GM23338 (cell line): Measurements from ENCODE around the gene RAP1B. TPM values are rescaled to one million over a fixed set of nuclear protein-coding genes. Genes with fewer than 3 reads are reported as not detected.

Experiments used
- ATAC-seq: fragments of 200-7000 bp; cut with Tn5 transposase; 3 replicates; pipeline ENCODE4 v1.9.1; 2020
- DNase-seq: peaks from one replicate; pipeline ENCODE4 v3.0.0-alpha.2; 2015; ENCODE audit warnings: low spot score
- H2AFZ ChIP-seq: fragments of 200-600 bp; sonication (generic); 2 replicates; pipeline ENCODE4 v1.8.0; 2016; ENCODE audit warnings: antibody characterized with exemption, mild to moderate bottlenecking, moderate library complexity
- H3F3A ChIP-seq: fragments of 200-600 bp; sonication (generic); replicated peaks from 2 replicates; pipeline ENCODE4 v1.8.0; 2017; ENCODE audit warnings: antibody characterized with exemption, mixed run types, low read depth
- H3K27ac ChIP-seq: fragments of 200-600 bp; sonication (generic); 2 replicates; pipeline ENCODE4 v1.6.1; 2016; ENCODE audit warnings: low read depth
- H3K27me3 ChIP-seq: fragments of 200-600 bp; sonication (generic); 2 replicates; pipeline ENCODE4 v1.8.0; 2016; ENCODE audit warnings: mild to moderate bottlenecking, mixed run types, moderate library complexity; ENCODE audit not compliant: insufficient read depth
- H3K36me3 ChIP-seq: fragments of 200-600 bp; sonication (generic); 2 replicates; pipeline ENCODE4 v1.8.0; 2016; ENCODE audit warnings: mild to moderate bottlenecking; ENCODE audit not compliant: insufficient read depth
- H3K4me1 ChIP-seq: fragments of 200-600 bp; sonication (generic); 2 replicates; pipeline ENCODE4 v1.8.0; 2016; ENCODE audit warnings: mild to moderate bottlenecking, moderate library complexity; ENCODE audit not compliant: insufficient read depth
- H3K4me2 ChIP-seq: fragments of 200-600 bp; sonication (generic); 2 replicates; pipeline ENCODE4 v1.7.1; 2017; ENCODE audit warnings: mixed run types
- H3K4me3 ChIP-seq: fragments of 200-600 bp; sonication (generic); 2 replicates; pipeline ENCODE4 v1.6.1; 2016; ENCODE audit warnings: mixed run types
- H3K79me2 ChIP-seq: fragments of 200-600 bp; sonication (generic); replicated peaks from 2 replicates; pipeline ENCODE4 v1.8.0; 2017; ENCODE audit warnings: mild to moderate bottlenecking; ENCODE audit not compliant: insufficient read depth
- H3K9me2 ChIP-seq: fragments of 200-600 bp; sonication (generic); 2 replicates; pipeline ENCODE4 v1.8.0; 2017; ENCODE audit not compliant: insufficient read depth
- H4K20me1 ChIP-seq: fragments of 200-600 bp; sonication (generic); replicated peaks from 2 replicates; pipeline ENCODE4 v1.8.0; 2017; ENCODE audit warnings: mild to moderate bottlenecking; ENCODE audit not compliant: insufficient read depth
- H3K27ac Mint-ChIP-seq: 2 replicates; pipeline ENCODE4 v1.8.0; 2020; ENCODE audit warnings: inconsistent platforms, mild to moderate bottlenecking, moderate library complexity, mixed read lengths
- H3K27me3 Mint-ChIP-seq: 3 replicates; pipeline ENCODE4 v1.8.0; 2022; ENCODE audit warnings: low read depth, mild to moderate bottlenecking, moderate library complexity, mixed read lengths, inconsistent platforms; ENCODE audit not compliant: insufficient read depth, poor library complexity
- H3K36me3 Mint-ChIP-seq: 3 replicates; pipeline ENCODE4 v1.8.0; 2021; ENCODE audit warnings: low read depth, mild to moderate bottlenecking, inconsistent platforms, moderate library complexity, mixed read lengths
- H3K4me1 Mint-ChIP-seq: 3 replicates; pipeline ENCODE4 v1.8.0; 2020; ENCODE audit warnings: mild to moderate bottlenecking, inconsistent platforms, mixed read lengths
- H3K4me3 Mint-ChIP-seq: 3 replicates; pipeline ENCODE4 v1.8.0; 2021; ENCODE audit warnings: moderate library complexity, mild to moderate bottlenecking, inconsistent platforms, mixed read lengths
- H3K9me3 Mint-ChIP-seq: 3 replicates; pipeline ENCODE4 v1.8.0; 2020; ENCODE audit warnings: moderate library complexity, mild to moderate bottlenecking, inconsistent platforms, mixed read lengths
- CREB1 ChIP-seq: fragments of 250-450 bp; sonication (Bioruptor Pico); IDR thresholded peaks from 2 replicates; pipeline ENCODE4 v1.5.0; 2020; ENCODE audit warnings: low read depth, mild to moderate bottlenecking, moderate library complexity
- ETS1 ChIP-seq: IDR thresholded peaks from 2 replicates; pipeline ENCODE4 v1.6.1; 2016; ENCODE audit warnings: antibody characterized with exemption
- EZH2phosphoT487 ChIP-seq: fragments of 200-600 bp; sonication (generic); IDR thresholded peaks from one replicate; pipeline ENCODE4 v1.8.1; 2018; ENCODE audit warnings: antibody characterized with exemption; ENCODE audit not compliant: unreplicated experiment
- POLR2AphosphoS5 ChIP-seq: IDR thresholded peaks from 2 replicates; pipeline ENCODE4 v1.6.1; 2016; ENCODE audit warnings: antibody characterized with exemption, low read depth
- REST ChIP-seq: IDR thresholded peaks from one replicate; pipeline ENCODE4 v1.6.1; 2018; ENCODE audit warnings: antibody characterized with exemption; ENCODE audit not compliant: unreplicated experiment
- ZNF114 ChIP-seq: fragments of 250-450 bp; sonication (Bioruptor Pico); IDR thresholded peaks from 2 replicates; pipeline ENCODE4 v1.5.0; 2020; ENCODE audit warnings: mild to moderate bottlenecking, moderate library complexity
- ZNF462 ChIP-seq: fragments of 250-450 bp; sonication (Bioruptor Pico); IDR thresholded peaks from 2 replicates; pipeline ENCODE4 v1.5.0; 2020; ENCODE audit warnings: mild to moderate bottlenecking, moderate library complexity
- polyA plus RNA-seq: library from polyadenylated mRNA; unstranded; fragments of >200 nt; fragmentation: Nextera tagmentation; extraction: Ambion mirVana; gene quantifications from 2 replicates; pipeline ENCODE4 v1.2.1, GENCODE V29; 2016
- total RNA-seq: library from RNA; depleted of rRNA; stranded (reverse); fragments of >200 nt; shearing (Covaris generic); gene quantifications from 2 replicates; pipeline ENCODE4 v1.2.3, GENCODE V29; 2014
- TF ChIP-seq, protein P1 (sequence below), 2 experiments: fragments of 200-600 bp in 1 of 2; sonication (generic) in 1 of 2; conservative IDR thresholded peaks; 2 replicates each; pipeline versions ENCODE4 v1.5.1 to v1.6.1; 2016 to 2017; ENCODE audit warnings: antibody characterized with exemption in 2 of 2, low read depth in 2 of 2, mild to moderate bottlenecking in 2 of 2, moderate library complexity in 1 of 2

Gene RAP1B
- total and polyA plus RNA-seq, 2 experiments from 2014 or later = 90.6 to 128 TPM

- H3K27me3 ChIP-seq = no peaks in the 10 kb centered on the region
- H3K4me3 ChIP-seq = peak overlapping the region; percentile 83
- Mint-ChIP-seq H3K4me1 (peaks cover 45% of the 10 kb centered on the region), H3K9me3 (no peaks in the 10 kb centered on the region; the same call in 2 of the 3 replicates), H3K4me3 (peak overlapping the region; percentile 78), H3K36me3 (peaks cover 10% of the 10 kb centered on the region; the same call in 2 of the 3 replicates), H3K27ac (peak overlapping the region; percentile 86; the same call in 1 of the 2 replicates), H3K27me3 (peaks cover 6% of the 10 kb centered on the region)
- peaks cover 49% of the 10 kb centered on the region for H3K4me1 ChIP-seq
- H2AFZ ChIP-seq = no peak overlapping the region
- ATAC-seq = no peak
- H3K79me2 ChIP-seq = peaks cover 59% of the 10 kb centered on the region
- DNase-seq = no peak
- TF ChIP-seq ZNF462 (CRISPR knock-in tag) = no peak
- TF ChIP-seq, protein P1, sequence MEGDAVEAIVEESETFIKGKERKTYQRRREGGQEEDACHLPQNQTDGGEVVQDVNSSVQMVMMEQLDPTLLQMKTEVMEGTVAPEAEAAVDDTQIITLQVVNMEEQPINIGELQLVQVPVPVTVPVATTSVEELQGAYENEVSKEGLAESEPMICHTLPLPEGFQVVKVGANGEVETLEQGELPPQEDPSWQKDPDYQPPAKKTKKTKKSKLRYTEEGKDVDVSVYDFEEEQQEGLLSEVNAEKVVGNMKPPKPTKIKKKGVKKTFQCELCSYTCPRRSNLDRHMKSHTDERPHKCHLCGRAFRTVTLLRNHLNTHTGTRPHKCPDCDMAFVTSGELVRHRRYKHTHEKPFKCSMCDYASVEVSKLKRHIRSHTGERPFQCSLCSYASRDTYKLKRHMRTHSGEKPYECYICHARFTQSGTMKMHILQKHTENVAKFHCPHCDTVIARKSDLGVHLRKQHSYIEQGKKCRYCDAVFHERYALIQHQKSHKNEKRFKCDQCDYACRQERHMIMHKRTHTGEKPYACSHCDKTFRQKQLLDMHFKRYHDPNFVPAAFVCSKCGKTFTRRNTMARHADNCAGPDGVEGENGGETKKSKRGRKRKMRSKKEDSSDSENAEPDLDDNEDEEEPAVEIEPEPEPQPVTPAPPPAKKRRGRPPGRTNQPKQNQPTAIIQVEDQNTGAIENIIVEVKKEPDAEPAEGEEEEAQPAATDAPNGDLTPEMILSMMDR (conservative IDR thresholded peaks at IDR 0.05; ENCODE audit: low read depth in 2 of 2) = no peak
- TF ChIP-seq EZH2phosphoT487 = no peak
- no peak for TF ChIP-seq ETS1
- TF ChIP-seq POLR2AphosphoS5 = no peak
- no peak for TF ChIP-seq ZNF114
- no peak for TF ChIP-seq CREB1 (CRISPR knock-in tag)
- no peak for TF ChIP-seq REST
- H3K27ac ChIP-seq = no peak overlapping the region
- H3K36me3 ChIP-seq = no peaks in the 10 kb centered on the region
- H3F3A ChIP-seq = 0 out of 2 replicates have a peak, but pooled peaks cover 4% of the 10 kb centered on the region
- no peaks in the 10 kb centered on the region for H3K9me2 ChIP-seq
- peak overlapping the region; percentile 96 for H3K4me2 ChIP-seq
- H4K20me1 ChIP-seq = peaks cover 45% of the 10 kb centered on the region
Observed at GRCh38 chr12:68612202-68612601, 1.5 kb downstream of the RAP1B start.
